G401.6 (cell line): Measurements from ENCODE around the gene MMS19.
A peak's percentile ranks its signal among the peaks of the same experiment; 100 is the strongest.
"Not testable (repeated sequence)": the region's sequence is repeated elsewhere in the genome, so short reads cannot be mapped to it uniquely, and the experiment has no call there.

ENCODE experiments used
- FAIRE-seq: peaks from 2 replicates; lab custom pipeline; 2012; peaks lifted over from hg19 to GRCh38; lab: Jason Lieb, UNC

The MMS19 gene

GRCh38 chr10:97498076-97498840 is at the start of gene MMS19:
Gene MMS19 (minus strand): TSS chr10:97498422. CDS start chr10:97498384, 38 bp downstream.
- peak; percentile 93 for FAIRE-seq

- FAIRE-seq = no peak
Measured at GRCh38 chr10:97547962-97548361, 49.7 kb upstream of the MMS19 start.

GRCh38 chr10:97547271-97547600 is 49.0 kb upstream of the MMS19 start:
- no peak for FAIRE-seq

GRCh38 chr10:97546456-97547270 is 48.4 kb upstream of the MMS19 start:
- FAIRE-seq = no peak

GRCh38 chr10:97543025-97543546 is 44.9 kb upstream of the MMS19 start:
- no peak for FAIRE-seq

GRCh38 chr10:97542169-97543024 is 44.2 kb upstream of the MMS19 start:
- no peak for FAIRE-seq

GRCh38 chr10:97540669-97541500 is 42.7 kb upstream of the MMS19 start:
- FAIRE-seq = no peak

GRCh38 chr10:97539523-97540200 is 41.4 kb upstream of the MMS19 start:
- no peak for FAIRE-seq

- no peak for FAIRE-seq
Measured at GRCh38 chr10:97538839-97539238, 40.6 kb upstream of the MMS19 start.

- peak; percentile 54 for FAIRE-seq
Measured at GRCh38 chr10:97538411-97538810, 40.2 kb upstream of the MMS19 start.

GRCh38 chr10:97537186-97537869 is 39.1 kb upstream of the MMS19 start:
- FAIRE-seq = no peak

- FAIRE-seq = no peak
Measured at GRCh38 chr10:97534746-97535367, 36.6 kb upstream of the MMS19 start.

GRCh38 chr10:97533888-97534287 is 35.7 kb upstream of the MMS19 start:
- no peak for FAIRE-seq

- no peak for FAIRE-seq
Measured at GRCh38 chr10:97532935-97533671, 34.9 kb upstream of the MMS19 start.

GRCh38 chr10:97531401-97531986 is 33.3 kb upstream of the MMS19 start:
- no peak for FAIRE-seq

- FAIRE-seq = no peak
Measured at GRCh38 chr10:97529685-97530465, 31.7 kb upstream of the MMS19 start.

- FAIRE-seq = not testable (repeated sequence)
Measured at GRCh38 chr10:97528876-97529275, 30.7 kb upstream of the MMS19 start.

GRCh38 chr10:97525683-97526110 is 27.5 kb upstream of the MMS19 start:
- no peak for FAIRE-seq
